IMR-90 (cell line): ENCODE results near the gene PNMA8B. TPM values are rescaled to one million over a fixed set of nuclear protein-coding genes. Genes with fewer than 3 reads are reported as not detected.

ENCODE experiments used
- ATAC-seq: fragments of 200-7000 bp; cut with Tn5 transposase; 2 replicates; pipeline ENCODE4 v1.9.1; 2020; ENCODE audit warnings: low read depth, mild to moderate bottlenecking, moderate library complexity
- BruUV-seq: library from RNA; stranded (reverse); fragments of 400-500 nt; replicated peaks from 2 replicates; lab custom pipeline; 2021; lab: Mats Ljungman, UMichigan
- CTCF ChIA-PET: fragments of 300-600 bp; formaldehyde crosslinking; extraction: SDS; loops from one replicate; lab custom pipeline; 2021; ENCODE audit warnings: antibody characterized with exemption; lab: Yijun Ruan, JAX
- POLR2A ChIA-PET: fragments of 300-600 bp; sonication (Branson Sonifier 250); formaldehyde crosslinking; loops from one replicate; lab custom pipeline; 2022; ENCODE audit warnings: antibody characterized with exemption; ENCODE audit not compliant: unreplicated experiment; lab: Charles Lee
- DNase-seq: peaks from one replicate; pipeline ENCODE4 v3.0.0; 2013
- H2AFZ ChIP-seq: replicated peaks from 2 replicates; pipeline ENCODE3; 2013; ENCODE audit warnings: low read length, mild to moderate bottlenecking; ENCODE audit not compliant: poor library complexity
- H2AK5ac ChIP-seq: 2 replicates; pipeline ENCODE4 v1.6.1; 2013; ENCODE audit warnings: low read depth, low read length, inconsistent platforms
- H2AK9ac ChIP-seq: replicated peaks from 2 replicates; pipeline ENCODE3; 2013; ENCODE audit warnings: mild to moderate bottlenecking, low read depth, low read length, moderate library complexity; ENCODE audit not compliant: poor library complexity
- H2BK120ac ChIP-seq: 2 replicates; pipeline ENCODE4 v1.6.1; 2013; ENCODE audit warnings: low read depth, low read length, inconsistent platforms
- H2BK15ac ChIP-seq: 3 replicates; pipeline ENCODE4 v1.6.1; 2013; ENCODE audit warnings: low read depth, low read length, inconsistent platforms
- H2BK20ac ChIP-seq: 2 replicates; pipeline ENCODE4 v1.6.1; 2013; ENCODE audit warnings: low read depth, mild to moderate bottlenecking, inconsistent platforms, low read length, moderate library complexity
- H2BK5ac ChIP-seq: 2 replicates; pipeline ENCODE4 v1.6.1; 2013; ENCODE audit warnings: mild to moderate bottlenecking, low read depth, low read length, inconsistent platforms; ENCODE audit not compliant: poor library complexity, severe bottlenecking
- H3K14ac ChIP-seq: replicated peaks from 2 replicates; pipeline ENCODE4 v1.6.1; 2013; ENCODE audit warnings: low read depth, low read length, inconsistent platforms
- H3K18ac ChIP-seq: 2 replicates; pipeline ENCODE4 v1.6.1; 2013; ENCODE audit warnings: low read depth, low read length, control low read depth
- H3K23ac ChIP-seq: 2 replicates; pipeline ENCODE4 v1.6.1; 2013; ENCODE audit warnings: low read depth, low read length, inconsistent platforms
- H3K27ac ChIP-seq: 2 replicates; pipeline ENCODE4 v1.5.1; 2013; ENCODE audit warnings: mild to moderate bottlenecking, control low read depth, low read length; ENCODE audit not compliant: insufficient read depth
- H3K27me3 ChIP-seq: 2 replicates; pipeline ENCODE4 v1.6.1; 2013; ENCODE audit warnings: low read length; ENCODE audit not compliant: control insufficient read depth, insufficient read depth
- H3K36me3 ChIP-seq: 2 replicates; pipeline ENCODE4 v1.6.1; 2013; ENCODE audit warnings: low read length, mixed read lengths; ENCODE audit not compliant: control insufficient read depth, insufficient read depth
- H3K4ac ChIP-seq: 2 replicates; pipeline ENCODE4 v1.6.1; 2013; ENCODE audit warnings: low read depth, low read length, inconsistent platforms
- H3K4me1 ChIP-seq: 2 replicates; pipeline ENCODE4 v1.6.1; 2013; ENCODE audit warnings: low read length, mixed read lengths; ENCODE audit not compliant: control insufficient read depth, insufficient read depth
- H3K4me2 ChIP-seq: 2 replicates; pipeline ENCODE4 v1.6.1; 2013; ENCODE audit warnings: low read depth, mild to moderate bottlenecking, control low read depth, low read length, moderate library complexity
- H3K4me3 ChIP-seq: 2 replicates; pipeline ENCODE4 v1.5.1; 2013; ENCODE audit warnings: low read depth, mild to moderate bottlenecking, control low read depth, low read length, moderate library complexity; ENCODE audit not compliant: insufficient read depth
- H3K56ac ChIP-seq: 2 replicates; pipeline ENCODE4 v1.6.1; 2013; ENCODE audit warnings: low read length, inconsistent platforms; ENCODE audit not compliant: insufficient read depth; ENCODE audit errors: extremely low read depth
- H3K79me1 ChIP-seq, 2 experiments: 2 replicates each; pipeline ENCODE4 v1.6.1; 2013; ENCODE audit warnings: low read length in 2 of 2, inconsistent platforms in 1 of 2, low read depth in 1 of 2
- H3K9ac ChIP-seq: 2 replicates; pipeline ENCODE4 v1.6.1; 2013; ENCODE audit warnings: low read depth, low read length, control low read depth
- H3K9me1 ChIP-seq: 2 replicates; pipeline ENCODE4 v1.6.1; 2013; ENCODE audit warnings: low read length, inconsistent platforms; ENCODE audit not compliant: insufficient read depth
- H3K9me3 ChIP-seq: 2 replicates; pipeline ENCODE4 v1.6.1; 2013; ENCODE audit warnings: low read length; ENCODE audit not compliant: control insufficient read depth, insufficient read depth
- H4K20me1 ChIP-seq: 2 replicates; pipeline ENCODE4 v1.6.1; 2013; ENCODE audit warnings: low read length, inconsistent platforms; ENCODE audit not compliant: insufficient read depth
- H4K5ac ChIP-seq: 2 replicates; pipeline ENCODE4 v1.6.1; 2013; ENCODE audit warnings: mild to moderate bottlenecking, low read depth, low read length, control low read depth
- H4K8ac ChIP-seq, 2 experiments: 2 replicates each; pipeline ENCODE4 v1.6.1; 2013; ENCODE audit warnings: low read depth in 2 of 2, low read length in 2 of 2, control low read depth in 1 of 2, inconsistent platforms in 1 of 2
- H4K91ac ChIP-seq: 2 replicates; pipeline ENCODE4 v1.6.1; 2013; ENCODE audit warnings: low read depth, low read length, inconsistent platforms; ENCODE audit not compliant: insufficient read depth
- BHLHE40 ChIP-seq: fragments of 150-350 bp; IDR thresholded peaks from 2 replicates; pipeline ENCODE4 v1.6.1; 2016; ENCODE audit warnings: mild to moderate bottlenecking, low read depth, low read length
- CHD1 ChIP-seq: IDR thresholded peaks from 2 replicates; pipeline ENCODE4 v1.6.1; 2012; ENCODE audit warnings: low read depth, low read length, improper control_type of control experiment
- FOS ChIP-seq: fragments of 150-350 bp; IDR thresholded peaks from 2 replicates; pipeline ENCODE4 v1.6.1; 2016; ENCODE audit warnings: low read depth, low read length
- MAFK ChIP-seq: IDR thresholded peaks from 2 replicates; pipeline ENCODE4 v1.6.1; 2012; ENCODE audit warnings: low read depth, low read length, improper control_type of control experiment
- MAZ ChIP-seq: IDR thresholded peaks from 2 replicates; pipeline ENCODE4 v1.6.1; 2012; ENCODE audit warnings: low read depth, mild to moderate bottlenecking, low read length, improper control_type of control experiment, moderate library complexity, borderline replicate concordance
- NFE2L2 ChIP-seq: fragments of 150-350 bp; IDR thresholded peaks from 2 replicates; pipeline ENCODE4 v1.6.1; 2016; ENCODE audit warnings: low read depth, mild to moderate bottlenecking, low read length
- POLR2A ChIP-seq: IDR thresholded peaks from 2 replicates; pipeline ENCODE4 v1.6.1; 2012; ENCODE audit warnings: mild to moderate bottlenecking, low read depth, low read length
- RAD21 ChIP-seq: IDR thresholded peaks from 2 replicates; pipeline ENCODE4 v1.6.1; 2012; ENCODE audit warnings: low read length, improper control_type of control experiment
- RFX5 ChIP-seq: IDR thresholded peaks from 2 replicates; pipeline ENCODE4 v1.8.0; 2012; ENCODE audit warnings: low read depth, mild to moderate bottlenecking, low read length, moderate library complexity
- SMC3 ChIP-seq: fragments of 150-350 bp; IDR thresholded peaks from 2 replicates; pipeline ENCODE4 v1.6.1; 2016; ENCODE audit warnings: low read depth, mild to moderate bottlenecking, antibody characterized with exemption, low read length, moderate library complexity
- WGBS, 2 experiments: methylation state at CpG; one replicate each; pipeline versions ENCODE4 v1.1.5 to v1.1.7; 2013; ENCODE audit warnings: missing lambda C conversion rate in 2 of 2; ENCODE audit not compliant: insufficient read length in 1 of 2; ENCODE audit errors: extremely low coverage in 2 of 2; 5-methylcytosine and 5-hydroxymethylcytosine counted together
- dilution Hi-C: fragments of 300-500 bp; cut with HindIII; formaldehyde crosslinking; loops from one replicate; pipeline ENCODE4 v1.14.3; 2018; ENCODE audit warnings: low sequenced_read_pairs; ENCODE audit not compliant: unreplicated experiment
- in situ Hi-C: fragments of 300-500 bp; cut with MboI; formaldehyde crosslinking; loops from 3 replicates; pipeline ENCODE4 v1.14.3; 2019; ENCODE audit warnings: low sequenced_read_pairs, inconsistent platforms, mixed read lengths
- intact Hi-C: fragments of 100-400 bp; cut with micrococcal nuclease; formaldehyde crosslinking; loops from 2 replicates; pipeline ENCODE4 v1.10.0; 2022
- polyA plus RNA-seq, 3 experiments: library from polyadenylated mRNA; depleted of rRNA; stranded (reverse); fragments of >200 nt; gene quantifications; 2 replicates each; pipeline ENCODE4 v1.2.3, GENCODE V29; 2012; ENCODE audit warnings: low replicate concordance in 1 of 3
- total RNA-seq: library from RNA; depleted of rRNA; stranded (reverse); fragments of >200 nt; gene quantifications from 2 replicates; pipeline ENCODE4 v1.2.3, GENCODE V29; 2012
- TF ChIP-seq, protein P1 (sequence below): fragments of 150-350 bp; IDR thresholded peaks from 2 replicates; pipeline ENCODE4 v1.6.1; 2017; ENCODE audit warnings: mild to moderate bottlenecking, antibody characterized with exemption, low read length, low read depth
- TF ChIP-seq, protein P2 (sequence below): fragments of 150-350 bp; IDR thresholded peaks from 2 replicates; pipeline ENCODE4 v1.6.1; 2016; ENCODE audit warnings: low read depth, mild to moderate bottlenecking, low read length, moderate library complexity, borderline replicate concordance
- TF ChIP-seq, protein P3 (sequence below): conservative IDR thresholded peaks from 2 replicates; pipeline ENCODE4 v1.5.1; 2012; ENCODE audit warnings: mild to moderate bottlenecking, low read depth, low read length, improper control_type of control experiment

The PNMA8B gene
- total and polyA plus RNA-seq, 2 of the 4 experiments (the other 2 are of a cell fraction), result 0.12 to 0.18 TPM

DNA sequence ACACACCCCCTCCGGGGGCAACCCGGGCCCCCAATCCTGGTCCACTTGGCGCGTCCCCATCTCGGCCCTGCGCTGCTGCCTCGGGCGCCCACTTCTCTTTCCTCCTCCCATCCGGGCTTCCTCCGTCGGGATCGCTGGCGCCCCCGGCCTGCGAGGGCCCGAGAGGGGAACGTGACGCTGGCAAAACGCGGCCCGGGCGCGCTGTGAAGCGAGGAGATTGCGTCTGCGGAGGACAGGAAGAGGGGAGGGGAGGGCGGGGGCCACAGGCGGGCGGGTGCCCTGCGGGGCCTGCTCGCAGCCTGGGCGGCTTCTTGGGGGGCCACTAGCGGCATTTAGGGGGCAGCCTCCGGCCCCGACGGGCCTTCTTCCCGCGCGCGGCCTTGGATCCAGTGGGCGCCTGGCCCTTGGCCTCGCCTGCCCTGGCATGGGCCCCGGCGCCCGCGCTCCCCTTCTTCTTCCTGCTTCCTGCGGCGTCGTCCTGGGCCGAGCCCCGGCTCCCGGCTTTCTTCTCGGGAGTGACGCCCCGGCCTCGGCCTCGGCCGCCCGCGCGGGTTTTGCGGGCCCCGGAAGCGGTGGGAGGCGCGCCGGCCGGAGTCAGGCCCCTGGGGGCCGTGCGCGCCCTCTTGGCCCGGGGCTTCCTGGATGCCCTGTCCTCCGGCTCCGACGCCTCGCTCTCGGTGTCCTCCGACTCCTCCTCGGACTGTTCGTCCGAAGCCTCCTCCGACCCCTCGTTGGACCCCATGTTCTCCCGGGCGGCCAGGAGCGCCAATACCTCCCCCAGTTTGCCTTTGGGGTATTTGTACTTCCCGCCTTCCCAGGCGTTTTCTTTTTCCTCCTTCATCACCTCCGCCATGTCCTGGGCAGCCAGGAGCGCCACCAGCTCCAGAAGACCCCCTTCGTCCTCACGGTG is 2.2 kb downstream of the PNMA8B start (continued):
- no peak for TF ChIP-seq MAFK

DNA sequence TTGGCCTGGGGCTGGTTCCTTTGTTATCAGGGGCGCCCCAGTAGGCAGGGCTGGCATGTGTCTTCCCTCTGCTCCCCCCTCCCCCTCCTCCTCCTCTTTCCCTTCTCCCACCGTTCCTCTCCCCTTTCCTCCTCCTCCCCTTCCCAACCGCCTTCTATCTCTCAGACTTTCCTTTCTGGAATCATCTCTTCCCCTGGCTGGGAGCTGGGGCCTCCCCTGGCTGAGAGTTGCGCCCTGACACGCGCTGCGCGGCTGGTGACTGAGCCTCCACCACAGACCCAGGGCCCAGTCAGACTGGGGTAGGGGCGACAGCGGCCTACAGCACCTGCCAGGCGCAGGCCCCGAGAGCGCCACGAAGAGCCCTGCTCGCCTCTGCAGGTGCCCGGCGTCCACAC is 2.8 kb downstream of the PNMA8B start:
- intact Hi-C loops (no loop called here), dilution Hi-C loops (no loop called here), in situ Hi-C loops (no loop called here)
- DNase-seq (no peak), ATAC-seq (no peak)
- Histone ChIP-seq H3K27ac (no peak overlapping the region), H3K9me3 (no peaks in the 10 kb centered on the region), H2BK120ac (no peak overlapping the region), H4K5ac (no peak overlapping the region), H3K9ac (no peak overlapping the region), H3K23ac (no peak overlapping the region), H4K8ac (no peak overlapping the region), H2AK9ac (no peak overlapping the region), H3K4ac (no peak overlapping the region), H3K4me3 (no peak overlapping the region), H2BK20ac (no peak overlapping the region), H3K4me2 (no peak overlapping the region), H4K20me1 (no peaks in the 10 kb centered on the region), H3K56ac (no peak overlapping the region), H3K9me1 (no peaks in the 10 kb centered on the region), H3K36me3 (no peaks in the 10 kb centered on the region), H4K91ac (no peak overlapping the region), H2BK15ac (no peak overlapping the region), H3K18ac (no peak overlapping the region), H3K14ac (no peak overlapping the region), H2AK5ac (no peak overlapping the region), H2AFZ (no peak overlapping the region), H2BK5ac (no peak overlapping the region), H3K79me1 (no peaks in the 10 kb centered on the region), H3K4me1 (no peaks in the 10 kb centered on the region), H3K27me3 (peaks cover 45% of the 10 kb centered on the region)
- POLR2A ChIA-PET, result no interaction called here
- CTCF ChIA-PET, result no interaction called here
- BruUV-seq, result no TSS peak
- WGBS, 2 experiments, result 67 to 100% methylated on average over 1 to 6 of the region's 17 CpGs
- TF ChIP-seq, protein P1, sequence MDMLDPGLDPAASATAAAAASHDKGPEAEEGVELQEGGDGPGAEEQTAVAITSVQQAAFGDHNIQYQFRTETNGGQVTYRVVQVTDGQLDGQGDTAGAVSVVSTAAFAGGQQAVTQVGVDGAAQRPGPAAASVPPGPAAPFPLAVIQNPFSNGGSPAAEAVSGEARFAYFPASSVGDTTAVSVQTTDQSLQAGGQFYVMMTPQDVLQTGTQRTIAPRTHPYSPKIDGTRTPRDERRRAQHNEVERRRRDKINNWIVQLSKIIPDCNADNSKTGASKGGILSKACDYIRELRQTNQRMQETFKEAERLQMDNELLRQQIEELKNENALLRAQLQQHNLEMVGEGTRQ, result no peak
- TF ChIP-seq, protein P2, sequence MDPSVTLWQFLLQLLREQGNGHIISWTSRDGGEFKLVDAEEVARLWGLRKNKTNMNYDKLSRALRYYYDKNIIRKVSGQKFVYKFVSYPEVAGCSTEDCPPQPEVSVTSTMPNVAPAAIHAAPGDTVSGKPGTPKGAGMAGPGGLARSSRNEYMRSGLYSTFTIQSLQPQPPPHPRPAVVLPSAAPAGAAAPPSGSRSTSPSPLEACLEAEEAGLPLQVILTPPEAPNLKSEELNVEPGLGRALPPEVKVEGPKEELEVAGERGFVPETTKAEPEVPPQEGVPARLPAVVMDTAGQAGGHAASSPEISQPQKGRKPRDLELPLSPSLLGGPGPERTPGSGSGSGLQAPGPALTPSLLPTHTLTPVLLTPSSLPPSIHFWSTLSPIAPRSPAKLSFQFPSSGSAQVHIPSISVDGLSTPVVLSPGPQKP, result no peak
- TF ChIP-seq MAZ, result no peak
- TF ChIP-seq, protein P3, sequence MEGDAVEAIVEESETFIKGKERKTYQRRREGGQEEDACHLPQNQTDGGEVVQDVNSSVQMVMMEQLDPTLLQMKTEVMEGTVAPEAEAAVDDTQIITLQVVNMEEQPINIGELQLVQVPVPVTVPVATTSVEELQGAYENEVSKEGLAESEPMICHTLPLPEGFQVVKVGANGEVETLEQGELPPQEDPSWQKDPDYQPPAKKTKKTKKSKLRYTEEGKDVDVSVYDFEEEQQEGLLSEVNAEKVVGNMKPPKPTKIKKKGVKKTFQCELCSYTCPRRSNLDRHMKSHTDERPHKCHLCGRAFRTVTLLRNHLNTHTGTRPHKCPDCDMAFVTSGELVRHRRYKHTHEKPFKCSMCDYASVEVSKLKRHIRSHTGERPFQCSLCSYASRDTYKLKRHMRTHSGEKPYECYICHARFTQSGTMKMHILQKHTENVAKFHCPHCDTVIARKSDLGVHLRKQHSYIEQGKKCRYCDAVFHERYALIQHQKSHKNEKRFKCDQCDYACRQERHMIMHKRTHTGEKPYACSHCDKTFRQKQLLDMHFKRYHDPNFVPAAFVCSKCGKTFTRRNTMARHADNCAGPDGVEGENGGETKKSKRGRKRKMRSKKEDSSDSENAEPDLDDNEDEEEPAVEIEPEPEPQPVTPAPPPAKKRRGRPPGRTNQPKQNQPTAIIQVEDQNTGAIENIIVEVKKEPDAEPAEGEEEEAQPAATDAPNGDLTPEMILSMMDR, result no peak
- TF ChIP-seq POLR2A, result no peak
- TF ChIP-seq SMC3, result no peak
- TF ChIP-seq RAD21, result no peak
- TF ChIP-seq CHD1, result no peak
- no peak for TF ChIP-seq FOS
- TF ChIP-seq RFX5, result no peak
- no peak for TF ChIP-seq BHLHE40
- TF ChIP-seq NFE2L2, result no peak
